Panc1 (cell line): Measurements from ENCODE around the gene EYA2.

Experiments
- CTCF ChIP-seq: fragments of 450-650 bp; IDR thresholded peaks from 2 replicates; pipeline ENCODE4 v1.5.1; 2017; ENCODE audit warnings: mild to moderate bottlenecking
- POLR2AphosphoS5 ChIP-seq: IDR thresholded peaks from 2 replicates; pipeline ENCODE4 v1.6.1; 2012; ENCODE audit warnings: mild to moderate bottlenecking, low read depth, low read length, moderate library complexity
- SIN3A ChIP-seq: IDR thresholded peaks from 2 replicates; pipeline ENCODE4 v1.6.1; 2012; ENCODE audit warnings: low read depth, mild to moderate bottlenecking, low read length, moderate library complexity, borderline replicate concordance; ENCODE audit not compliant: insufficient read depth
- TCF7L2 ChIP-seq: IDR thresholded peaks from 2 replicates; pipeline ENCODE4 v1.6.1; 2011; ENCODE audit warnings: mild to moderate bottlenecking, low read depth, low read length, inconsistent platforms
- TF ChIP-seq, protein P1 (sequence below), 2 experiments: IDR thresholded peaks; 2 replicates each; pipeline ENCODE4 v1.6.1; 2011 to 2012; ENCODE audit warnings: low read depth in 2 of 2, control low read depth in 1 of 2, low read length in 1 of 2, mild to moderate bottlenecking in 1 of 2, moderate library complexity in 1 of 2; ENCODE audit not compliant: insufficient read depth in 1 of 2

DNA sequence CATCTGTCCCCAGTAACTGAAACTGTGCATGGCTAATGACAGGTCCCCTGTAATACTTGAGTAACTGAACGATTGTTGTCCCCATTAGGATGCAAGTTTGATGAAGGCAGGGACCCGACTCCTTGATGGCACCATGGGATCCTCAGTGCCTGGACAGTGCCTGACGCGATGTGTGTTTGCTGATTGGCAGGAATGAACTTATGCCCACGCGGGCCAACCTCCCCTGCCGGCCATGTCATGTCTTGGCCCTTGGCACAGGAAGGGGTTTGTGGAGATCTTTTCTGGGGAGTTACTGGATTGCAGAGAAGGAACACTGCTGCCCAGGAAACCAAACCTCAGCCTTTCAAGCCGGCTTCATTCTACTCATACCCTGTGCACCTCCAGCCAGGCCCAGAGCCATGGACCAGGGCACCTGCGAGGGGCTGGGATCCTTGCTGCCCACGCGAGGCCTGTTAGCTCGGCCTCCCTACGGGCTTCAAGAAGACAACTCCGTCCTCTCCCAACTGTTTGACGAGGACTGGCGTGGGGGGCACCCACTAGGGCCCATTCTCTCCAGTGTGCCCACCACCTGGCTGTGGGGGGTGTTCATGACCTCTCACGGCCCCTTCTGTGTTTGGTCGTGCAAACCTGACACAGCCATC lies 314.0 kb downstream of the EYA2 start:
- TF ChIP-seq SIN3A (no peak), CTCF (no peak), POLR2AphosphoS5 (no peak), TCF7L2 (no peak)
- TF ChIP-seq, protein P1, sequence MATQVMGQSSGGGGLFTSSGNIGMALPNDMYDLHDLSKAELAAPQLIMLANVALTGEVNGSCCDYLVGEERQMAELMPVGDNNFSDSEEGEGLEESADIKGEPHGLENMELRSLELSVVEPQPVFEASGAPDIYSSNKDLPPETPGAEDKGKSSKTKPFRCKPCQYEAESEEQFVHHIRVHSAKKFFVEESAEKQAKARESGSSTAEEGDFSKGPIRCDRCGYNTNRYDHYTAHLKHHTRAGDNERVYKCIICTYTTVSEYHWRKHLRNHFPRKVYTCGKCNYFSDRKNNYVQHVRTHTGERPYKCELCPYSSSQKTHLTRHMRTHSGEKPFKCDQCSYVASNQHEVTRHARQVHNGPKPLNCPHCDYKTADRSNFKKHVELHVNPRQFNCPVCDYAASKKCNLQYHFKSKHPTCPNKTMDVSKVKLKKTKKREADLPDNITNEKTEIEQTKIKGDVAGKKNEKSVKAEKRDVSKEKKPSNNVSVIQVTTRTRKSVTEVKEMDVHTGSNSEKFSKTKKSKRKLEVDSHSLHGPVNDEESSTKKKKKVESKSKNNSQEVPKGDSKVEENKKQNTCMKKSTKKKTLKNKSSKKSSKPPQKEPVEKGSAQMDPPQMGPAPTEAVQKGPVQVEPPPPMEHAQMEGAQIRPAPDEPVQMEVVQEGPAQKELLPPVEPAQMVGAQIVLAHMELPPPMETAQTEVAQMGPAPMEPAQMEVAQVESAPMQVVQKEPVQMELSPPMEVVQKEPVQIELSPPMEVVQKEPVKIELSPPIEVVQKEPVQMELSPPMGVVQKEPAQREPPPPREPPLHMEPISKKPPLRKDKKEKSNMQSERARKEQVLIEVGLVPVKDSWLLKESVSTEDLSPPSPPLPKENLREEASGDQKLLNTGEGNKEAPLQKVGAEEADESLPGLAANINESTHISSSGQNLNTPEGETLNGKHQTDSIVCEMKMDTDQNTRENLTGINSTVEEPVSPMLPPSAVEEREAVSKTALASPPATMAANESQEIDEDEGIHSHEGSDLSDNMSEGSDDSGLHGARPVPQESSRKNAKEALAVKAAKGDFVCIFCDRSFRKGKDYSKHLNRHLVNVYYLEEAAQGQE (IDR thresholded peaks at IDR 0.05; ENCODE audit: insufficient read depth in 1 of 2, low read depth in 2 of 2, low read length in 1 of 2): no peak
